Left lobe of liver (tissue), 2 donors: ENCODE results near the gene EFNA4. TPM values are rescaled to one million over a fixed set of nuclear protein-coding genes. Genes with fewer than 3 reads are reported as not detected.
"Not testable (repeated sequence)": the region's sequence is repeated elsewhere in the genome, so short reads cannot be mapped to it uniquely, and the experiment has no call there.

Source experiments
- ATAC-seq: fragments of 200-7000 bp; cut with Tn5 transposase; one replicate; pipeline ENCODE4 v1.9.1; 2020; ENCODE audit warnings: mild to moderate bottlenecking, moderate library complexity
- DNase-seq: peaks from one replicate; pipeline ENCODE4 v3.0.0-alpha.2; 2020; ENCODE audit warnings: low spot score
- total RNA-seq: library from RNA; stranded (reverse); gene quantifications from one replicate; pipeline ENCODE4 v1.2.1, GENCODE V29; 2021
- donor health status: DM: no; HTN: no; CAD: no; lungs with moderate emphysema.
- donor health status: DM: no; HTN: yes; CAD: no.

The EFNA4 gene
- total RNA-seq, 1 donor from 2014 or later, result 3.3 TPM

- ATAC-seq (no peak), DNase-seq (no peak)
Measured at GRCh38 chr1:155113450-155113980, 50.0 kb downstream of the EFNA4 start.

- no peak for DNase-seq
- ATAC-seq, result no peak
Measured at GRCh38 chr1:155116113-155116764, 52.7 kb downstream of the EFNA4 start.

GRCh38 chr1:155117610-155118009 is 54.1 kb downstream of the EFNA4 start:
- DNase-seq, result no peak

GRCh38 chr1:155118090-155118489 is 54.5 kb downstream of the EFNA4 start:
- not testable (repeated sequence) for ATAC-seq, DNase-seq

More at GRCh38 chr1:155117610-155118009, 54.1 kb downstream of the EFNA4 start:
- ATAC-seq, result no peak

Other genes starting within 250 kb of the EFNA4 start
- 0.23 TPM for gene KCNN3, start 193.5 kb upstream of the EFNA4 start, total RNA-seq
- 40.2 TPM for gene PMVK, start 127.0 kb upstream of the EFNA4 start, total RNA-seq
- gene PBXIP1, start 107.6 kb upstream of the EFNA4 start, total RNA-seq, result 21.3 TPM
- 10.5 TPM for gene PYGO2, start 102.0 kb upstream of the EFNA4 start, total RNA-seq
- 43.0 TPM for gene SHC1, start 93.0 kb upstream of the EFNA4 start, total RNA-seq
- 14.2 TPM for gene CKS1B, start 89.1 kb upstream of the EFNA4 start, total RNA-seq
- 21.9 TPM for gene FLAD1, start 80.4 kb upstream of the EFNA4 start, total RNA-seq
- not detected for gene LENEP, start 70.2 kb upstream of the EFNA4 start, total RNA-seq
- gene ZBTB7B, start 60.9 kb upstream of the EFNA4 start, total RNA-seq, result 89.5 TPM
- 1.4 TPM for gene DCST2, start 30.0 kb upstream of the EFNA4 start, total RNA-seq
- 0.13 TPM for gene DCST1, start 29.9 kb upstream of the EFNA4 start, total RNA-seq
- 21.4 TPM for gene ADAM15, start 12.4 kb upstream of the EFNA4 start, total RNA-seq
- gene EFNA3, start 15.1 kb downstream of the EFNA4 start, total RNA-seq, result 0.43 TPM
- gene EFNA1, start 64.1 kb downstream of the EFNA4 start, total RNA-seq, result 85.1 TPM
- 22.4 TPM for gene SLC50A1, start 72.1 kb downstream of the EFNA4 start, total RNA-seq
- 76.8 TPM for gene DPM3, start 76.8 kb downstream of the EFNA4 start, total RNA-seq
- gene KRTCAP2, start 109.6 kb downstream of the EFNA4 start, total RNA-seq, result 75.6 TPM
- gene TRIM46, start 110.1 kb downstream of the EFNA4 start, total RNA-seq, result 0.23 TPM
- 16.8 TPM for gene THBS3, start 144.2 kb downstream of the EFNA4 start, total RNA-seq
- 22.6 TPM for gene MTX1, start 145.0 kb downstream of the EFNA4 start, total RNA-seq
- 9.6 TPM for gene ENTREP3, start 191.7 kb downstream of the EFNA4 start, total RNA-seq
- 24.9 TPM for gene SCAMP3, start 198.6 kb downstream of the EFNA4 start, total RNA-seq
- 22.6 TPM for gene CLK2, start 209.8 kb downstream of the EFNA4 start, total RNA-seq
- 2.5 TPM for gene HCN3, start 213.7 kb downstream of the EFNA4 start, total RNA-seq
- gene PKLR, start 237.7 kb downstream of the EFNA4 start, total RNA-seq, result 109 TPM
- gene FDPS, start 245.1 kb downstream of the EFNA4 start, total RNA-seq, result 266 TPM